Panc1 (cell line): ENCODE results near the gene SDK2. TPM values are rescaled to one million over a fixed set of nuclear protein-coding genes. Genes with fewer than 3 reads are reported as not detected.

Experiments
- ATAC-seq: fragments of 200-7000 bp; cut with Tn5 transposase; 2 replicates; pipeline ENCODE4 v1.9.1; 2020; ENCODE audit warnings: mild to moderate bottlenecking, moderate library complexity
- BruUV-seq: library from RNA; stranded (reverse); fragments of 400-500 nt; replicated peaks from 2 replicates; lab custom pipeline; 2021; lab: Mats Ljungman, UMichigan
- CTCF ChIA-PET: fragments of 300-600 bp; sonication (Branson Sonifier 250); formaldehyde crosslinking; loops from one replicate; lab custom pipeline; 2022; ENCODE audit warnings: antibody characterized with exemption; lab: Charles Lee
- POLR2A ChIA-PET: fragments of 300-600 bp; sonication (Branson Sonifier 250); formaldehyde crosslinking; loops from one replicate; lab custom pipeline; 2022; ENCODE audit warnings: antibody characterized with exemption; lab: Charles Lee
- DNase-seq: peaks from one replicate; pipeline ENCODE4 v3.0.0-alpha.2; 2010; ENCODE audit warnings: low read depth, low spot score
- H3K27ac ChIP-seq: 2 replicates; pipeline ENCODE4 v1.5.1; 2011; ENCODE audit warnings: mild to moderate bottlenecking, low read length, inconsistent platforms
- H3K27me3 ChIP-seq: fragments of 200-500 bp; sonication (Bioruptor generic); 2 replicates; pipeline ENCODE4 v1.6.0; 2014; ENCODE audit warnings: low read length, inconsistent platforms; ENCODE audit not compliant: control insufficient read depth, insufficient read depth
- H3K36me3 ChIP-seq: fragments of 200-500 bp; sonication (Bioruptor generic); 2 replicates; pipeline ENCODE4 v1.5.1; 2014; ENCODE audit warnings: inconsistent platforms, mild to moderate bottlenecking, low read length, moderate library complexity; ENCODE audit not compliant: control insufficient read depth, insufficient read depth
- H3K4me1 ChIP-seq: 2 replicates; pipeline ENCODE4 v1.5.1; 2011; ENCODE audit warnings: inconsistent platforms, mild to moderate bottlenecking, low read length, moderate library complexity; ENCODE audit not compliant: control insufficient read depth, insufficient read depth
- H3K4me3 ChIP-seq, 2 experiments: 2 replicates each; pipeline ENCODE4 v1.5.1; 2011 to 2012; ENCODE audit warnings: low read depth in 2 of 2, low read length in 2 of 2, mild to moderate bottlenecking in 2 of 2, inconsistent platforms in 1 of 2, moderate library complexity in 1 of 2
- H3K9me3 ChIP-seq: fragments of 200-500 bp; sonication (Bioruptor generic); 2 replicates; pipeline ENCODE4 v1.5.1; 2014; ENCODE audit warnings: low read depth, mild to moderate bottlenecking, inconsistent platforms, low read length, moderate library complexity; ENCODE audit not compliant: control insufficient read depth, insufficient read depth
- POLR2AphosphoS5 ChIP-seq: IDR thresholded peaks from 2 replicates; pipeline ENCODE4 v1.6.1; 2012; ENCODE audit warnings: mild to moderate bottlenecking, low read depth, low read length, moderate library complexity
- SIN3A ChIP-seq: IDR thresholded peaks from 2 replicates; pipeline ENCODE4 v1.6.1; 2012; ENCODE audit warnings: low read depth, mild to moderate bottlenecking, low read length, moderate library complexity, borderline replicate concordance; ENCODE audit not compliant: insufficient read depth
- TCF7L2 ChIP-seq: IDR thresholded peaks from 2 replicates; pipeline ENCODE4 v1.6.1; 2011; ENCODE audit warnings: mild to moderate bottlenecking, low read depth, low read length, inconsistent platforms
- in situ Hi-C: cut with HindIII; loops from 2 replicates; pipeline ENCODE4 v1.10.0; 2016; ENCODE audit warnings: low sequenced_read_pairs, low pct_unique_long_range_greater_than_20kb
- intact Hi-C: fragments of 100-400 bp; cut with micrococcal nuclease; formaldehyde crosslinking; loops from one replicate; pipeline ENCODE4 v1.10.0; 2022; ENCODE audit not compliant: unreplicated experiment
- total RNA-seq: library from RNA; stranded (reverse); gene quantifications from one replicate; pipeline ENCODE4 v1.2.1, GENCODE V29; 2021; ENCODE audit not compliant: unreplicated experiment
- TF ChIP-seq, protein P1 (sequence below), 2 experiments: IDR thresholded peaks; 2 replicates each; pipeline ENCODE4 v1.6.1; 2011 to 2012; ENCODE audit warnings: low read depth in 2 of 2, control low read depth in 1 of 2, low read length in 1 of 2, mild to moderate bottlenecking in 1 of 2, moderate library complexity in 1 of 2; ENCODE audit not compliant: insufficient read depth in 1 of 2
- TF ChIP-seq, protein P2 (sequence below): fragments of 450-650 bp; IDR thresholded peaks from 2 replicates; pipeline ENCODE4 v1.5.1; 2017; ENCODE audit warnings: mild to moderate bottlenecking

Gene SDK2
- total RNA-seq, 1 experiment from 2014 or later = 0.41 TPM

DNA sequence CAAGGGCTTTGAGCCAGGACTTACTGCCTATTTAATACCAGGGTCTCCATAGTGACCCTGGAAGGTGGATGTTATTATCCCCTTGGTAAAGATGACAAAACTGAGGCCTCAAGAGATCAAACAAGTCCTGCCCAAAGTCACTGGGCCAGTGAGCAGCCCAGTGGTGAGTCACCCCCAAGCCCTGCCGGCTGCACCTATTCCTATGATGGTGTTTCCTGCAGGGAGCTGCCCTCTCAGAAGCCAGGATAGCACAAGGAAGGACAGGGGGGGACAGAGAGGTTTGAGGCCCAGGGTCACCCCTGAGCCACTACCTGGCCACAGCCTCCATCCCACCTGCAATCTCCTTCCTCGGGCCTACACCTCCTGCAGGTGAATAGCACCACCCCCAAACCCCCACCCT, 90.9 kb downstream of the SDK2 start:
- peaks cover 10% of the 10 kb centered on the region for H3K27me3 ChIP-seq
- no peaks in the 10 kb centered on the region for H3K36me3 ChIP-seq
- ChIA-PET POLR2A (no interaction called here), CTCF (no interaction called here)
- H3K27ac ChIP-seq = no peak overlapping the region
- no peak for DNase-seq
- no peak for ATAC-seq
- no TSS peak for BruUV-seq
- TF ChIP-seq TCF7L2 (no peak), SIN3A (no peak), POLR2AphosphoS5 (no peak)
- TF ChIP-seq, protein P1, sequence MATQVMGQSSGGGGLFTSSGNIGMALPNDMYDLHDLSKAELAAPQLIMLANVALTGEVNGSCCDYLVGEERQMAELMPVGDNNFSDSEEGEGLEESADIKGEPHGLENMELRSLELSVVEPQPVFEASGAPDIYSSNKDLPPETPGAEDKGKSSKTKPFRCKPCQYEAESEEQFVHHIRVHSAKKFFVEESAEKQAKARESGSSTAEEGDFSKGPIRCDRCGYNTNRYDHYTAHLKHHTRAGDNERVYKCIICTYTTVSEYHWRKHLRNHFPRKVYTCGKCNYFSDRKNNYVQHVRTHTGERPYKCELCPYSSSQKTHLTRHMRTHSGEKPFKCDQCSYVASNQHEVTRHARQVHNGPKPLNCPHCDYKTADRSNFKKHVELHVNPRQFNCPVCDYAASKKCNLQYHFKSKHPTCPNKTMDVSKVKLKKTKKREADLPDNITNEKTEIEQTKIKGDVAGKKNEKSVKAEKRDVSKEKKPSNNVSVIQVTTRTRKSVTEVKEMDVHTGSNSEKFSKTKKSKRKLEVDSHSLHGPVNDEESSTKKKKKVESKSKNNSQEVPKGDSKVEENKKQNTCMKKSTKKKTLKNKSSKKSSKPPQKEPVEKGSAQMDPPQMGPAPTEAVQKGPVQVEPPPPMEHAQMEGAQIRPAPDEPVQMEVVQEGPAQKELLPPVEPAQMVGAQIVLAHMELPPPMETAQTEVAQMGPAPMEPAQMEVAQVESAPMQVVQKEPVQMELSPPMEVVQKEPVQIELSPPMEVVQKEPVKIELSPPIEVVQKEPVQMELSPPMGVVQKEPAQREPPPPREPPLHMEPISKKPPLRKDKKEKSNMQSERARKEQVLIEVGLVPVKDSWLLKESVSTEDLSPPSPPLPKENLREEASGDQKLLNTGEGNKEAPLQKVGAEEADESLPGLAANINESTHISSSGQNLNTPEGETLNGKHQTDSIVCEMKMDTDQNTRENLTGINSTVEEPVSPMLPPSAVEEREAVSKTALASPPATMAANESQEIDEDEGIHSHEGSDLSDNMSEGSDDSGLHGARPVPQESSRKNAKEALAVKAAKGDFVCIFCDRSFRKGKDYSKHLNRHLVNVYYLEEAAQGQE (IDR thresholded peaks at IDR 0.05; ENCODE audit: insufficient read depth in 1 of 2, low read depth in 2 of 2, low read length in 1 of 2) = no peak
- TF ChIP-seq, protein P2, sequence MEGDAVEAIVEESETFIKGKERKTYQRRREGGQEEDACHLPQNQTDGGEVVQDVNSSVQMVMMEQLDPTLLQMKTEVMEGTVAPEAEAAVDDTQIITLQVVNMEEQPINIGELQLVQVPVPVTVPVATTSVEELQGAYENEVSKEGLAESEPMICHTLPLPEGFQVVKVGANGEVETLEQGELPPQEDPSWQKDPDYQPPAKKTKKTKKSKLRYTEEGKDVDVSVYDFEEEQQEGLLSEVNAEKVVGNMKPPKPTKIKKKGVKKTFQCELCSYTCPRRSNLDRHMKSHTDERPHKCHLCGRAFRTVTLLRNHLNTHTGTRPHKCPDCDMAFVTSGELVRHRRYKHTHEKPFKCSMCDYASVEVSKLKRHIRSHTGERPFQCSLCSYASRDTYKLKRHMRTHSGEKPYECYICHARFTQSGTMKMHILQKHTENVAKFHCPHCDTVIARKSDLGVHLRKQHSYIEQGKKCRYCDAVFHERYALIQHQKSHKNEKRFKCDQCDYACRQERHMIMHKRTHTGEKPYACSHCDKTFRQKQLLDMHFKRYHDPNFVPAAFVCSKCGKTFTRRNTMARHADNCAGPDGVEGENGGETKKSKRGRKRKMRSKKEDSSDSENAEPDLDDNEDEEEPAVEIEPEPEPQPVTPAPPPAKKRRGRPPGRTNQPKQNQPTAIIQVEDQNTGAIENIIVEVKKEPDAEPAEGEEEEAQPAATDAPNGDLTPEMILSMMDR = no peak
- intact Hi-C loops (no loop called here), in situ Hi-C loops (no loop called here)
- H3K4me1 ChIP-seq = no peaks in the 10 kb centered on the region
- H3K4me3 ChIP-seq = no peak overlapping the region
- H3K9me3 ChIP-seq = no peaks in the 10 kb centered on the region

DNA sequence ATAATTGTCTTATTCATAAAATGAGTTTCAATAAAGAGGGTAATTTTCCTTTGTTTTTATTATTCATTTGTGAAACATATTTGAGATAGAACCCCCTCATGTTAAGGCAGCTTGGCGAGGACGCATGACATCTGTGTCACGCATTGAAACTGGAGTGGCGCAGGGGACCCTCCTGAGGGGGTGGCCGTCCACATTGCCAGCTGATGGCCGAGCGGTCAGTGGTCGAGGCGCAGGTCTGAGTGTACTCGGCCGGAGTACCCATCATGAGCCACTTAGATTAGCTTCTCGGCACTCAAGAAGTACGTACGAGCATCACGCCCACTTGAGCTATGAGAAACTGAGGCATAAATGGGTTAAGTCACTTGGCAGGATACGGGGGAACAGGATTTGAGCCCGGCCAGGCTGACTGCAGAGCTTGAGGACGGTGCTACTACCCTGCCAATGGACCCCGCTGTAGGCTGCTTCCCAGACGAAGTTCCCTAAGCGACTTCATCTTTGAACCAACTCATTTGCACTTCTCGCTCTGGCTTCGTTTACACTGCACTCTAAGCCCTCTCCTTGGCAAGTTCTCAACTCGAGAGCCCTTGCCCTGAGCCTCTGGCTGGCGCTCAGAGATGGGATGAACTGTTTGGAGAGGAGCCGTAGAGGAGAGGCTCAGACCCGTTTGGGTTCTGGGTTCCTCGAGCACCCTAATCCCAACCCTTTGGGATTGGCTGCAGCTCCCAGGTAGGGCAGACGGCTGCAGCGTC, 91.8 kb downstream of the SDK2 start:
- no peak overlapping the region for H3K4me3 ChIP-seq
- BruUV-seq = no TSS peak
- no peaks in the 10 kb centered on the region for H3K36me3 ChIP-seq
- TF ChIP-seq POLR2AphosphoS5 = no peak
- no peak for TF ChIP-seq SIN3A
- no peak for TF ChIP-seq TCF7L2
- TF ChIP-seq, protein P2 = no peak
- TF ChIP-seq, protein P1 (IDR thresholded peaks at IDR 0.05; ENCODE audit: insufficient read depth in 1 of 2, low read depth in 2 of 2, low read length in 1 of 2) = no peak
- CTCF ChIA-PET = no interaction called here
- POLR2A ChIA-PET = no interaction called here
- in situ Hi-C loops (no loop called here), intact Hi-C loops (no loop called here)
- H3K27me3 ChIP-seq = peaks cover 10% of the 10 kb centered on the region
- ATAC-seq (no peak), DNase-seq (no peak)
- H3K27ac ChIP-seq = no peak overlapping the region
- H3K9me3 ChIP-seq = no peaks in the 10 kb centered on the region
- H3K4me1 ChIP-seq = no peaks in the 10 kb centered on the region
